ENCODE measurements around the gene VSIG10L2.
"Not testable (repeated sequence)": the region's sequence is repeated elsewhere in the genome, so short reads cannot be mapped to it uniquely, and the experiment has no call there.

The VSIG10L2 gene

GRCh38 chr11:125971618-125972017 is 25.8 kb downstream of the VSIG10L2 start:
- no peak for DNase-seq

GRCh38 chr11:125974284-125974683 is 28.4 kb downstream of the VSIG10L2 start:
- no peak for DNase-seq

GRCh38 chr11:125975634-125976033 is 29.8 kb downstream of the VSIG10L2 start:
- no peak for DNase-seq

GRCh38 chr11:125976156-125976555 is 30.3 kb downstream of the VSIG10L2 start:
- no peak for DNase-seq

- DNase-seq: no peak
These were observed 31.5 kb downstream of the VSIG10L2 start for GRCh38 chr11:125977333-125977732.

GRCh38 chr11:125978181-125978716 is 32.4 kb downstream of the VSIG10L2 start:
- no peak for DNase-seq

- no peak for DNase-seq
These were observed 33.0 kb downstream of the VSIG10L2 start for GRCh38 chr11:125978778-125979407.

- DNase-seq: no peak
These were observed 33.7 kb downstream of the VSIG10L2 start for GRCh38 chr11:125979511-125979910.

GRCh38 chr11:125980436-125980835 is 34.6 kb downstream of the VSIG10L2 start:
- no peak for DNase-seq

GRCh38 chr11:125982348-125982730 is 36.5 kb downstream of the VSIG10L2 start:
- DNase-seq: no peak

GRCh38 chr11:125985956-125986355 is 40.1 kb downstream of the VSIG10L2 start:
- not testable (repeated sequence) for DNase-seq

GRCh38 chr11:125987066-125987641 is 41.3 kb downstream of the VSIG10L2 start:
- DNase-seq: no peak

- DNase-seq: no peak
These were observed 44.4 kb downstream of the VSIG10L2 start for GRCh38 chr11:125990244-125990643.

- no peak for DNase-seq
These were observed 47.0 kb downstream of the VSIG10L2 start for GRCh38 chr11:125992893-125993292.

- DNase-seq: no peak
These were observed 48.7 kb downstream of the VSIG10L2 start for GRCh38 chr11:125994509-125994908.

- DNase-seq: no peak
These were observed 49.5 kb downstream of the VSIG10L2 start for GRCh38 chr11:125995313-125995712.

GRCh38 chr11:125998267-125998666 is 52.4 kb downstream of the VSIG10L2 start:
- DNase-seq: no peak

GRCh38 chr11:125999234-125999880 is 53.5 kb downstream of the VSIG10L2 start:
- no peak for DNase-seq

- DNase-seq: no peak
These were observed 56.3 kb downstream of the VSIG10L2 start for GRCh38 chr11:126002181-126002580.

All from activated CD8-positive, alpha-beta memory T cell treated with anti-CD3 and anti-CD28 coated beads, Interleukin-2, amount 50 U/mL, for 4 hours (primary cell).